SJSA1 (cell line): ENCODE measurements around the gene FMR1NB. TPM values are rescaled to one million over a fixed set of nuclear protein-coding genes. Genes with fewer than 3 reads are reported as not detected.

Experiments used
- DNase-seq, 2 experiments: peaks; one replicate each; pipeline ENCODE4 v3.0.0-alpha.2; 2015 to 2020; ENCODE audit warnings: low spot score in 2 of 2, low read depth in 1 of 2
- H3K27ac ChIP-seq: fragments of 250-450 bp; sonication (Bioruptor Pico); 2 replicates; pipeline ENCODE4 v1.5.1; 2020; ENCODE audit warnings: mild to moderate bottlenecking, moderate library complexity
- H3K27me3 ChIP-seq: fragments of 250-450 bp; sonication (Bioruptor Pico); replicated peaks from 2 replicates; pipeline ENCODE4 v1.5.1; 2020; ENCODE audit warnings: mild to moderate bottlenecking, moderate library complexity
- H3K36me3 ChIP-seq: fragments of 250-450 bp; sonication (Bioruptor Pico); 2 replicates; pipeline ENCODE4 v1.5.1; 2020; ENCODE audit warnings: mild to moderate bottlenecking
- H3K4me1 ChIP-seq: fragments of 250-450 bp; sonication (Bioruptor Pico); replicated peaks from 2 replicates; pipeline ENCODE4 v1.6.1; 2021; ENCODE audit warnings: mild to moderate bottlenecking
- H3K4me3 ChIP-seq: fragments of 250-450 bp; sonication (Bioruptor Pico); 2 replicates; pipeline ENCODE4 v1.5.1; 2020; ENCODE audit warnings: mild to moderate bottlenecking
- H3K9me3 ChIP-seq: fragments of 250-450 bp; sonication (Bioruptor Pico); replicated peaks from 2 replicates; pipeline ENCODE4 v1.5.1; 2020; ENCODE audit warnings: mild to moderate bottlenecking
- total RNA-seq: library from RNA; depleted of rRNA; stranded (reverse); fragments of >200 nt; shearing (Covaris generic); gene quantifications from 2 replicates; pipeline ENCODE4 v1.2.3, GENCODE V29; 2014; rRNA removed

Gene FMR1NB, protein sequence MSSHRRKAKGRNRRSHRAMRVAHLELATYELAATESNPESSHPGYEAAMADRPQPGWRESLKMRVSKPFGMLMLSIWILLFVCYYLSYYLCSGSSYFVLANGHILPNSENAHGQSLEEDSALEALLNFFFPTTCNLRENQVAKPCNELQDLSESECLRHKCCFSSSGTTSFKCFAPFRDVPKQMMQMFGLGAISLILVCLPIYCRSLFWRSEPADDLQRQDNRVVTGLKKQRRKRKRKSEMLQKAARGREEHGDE
- total RNA-seq, result not detected in 2 replicates

DNA sequence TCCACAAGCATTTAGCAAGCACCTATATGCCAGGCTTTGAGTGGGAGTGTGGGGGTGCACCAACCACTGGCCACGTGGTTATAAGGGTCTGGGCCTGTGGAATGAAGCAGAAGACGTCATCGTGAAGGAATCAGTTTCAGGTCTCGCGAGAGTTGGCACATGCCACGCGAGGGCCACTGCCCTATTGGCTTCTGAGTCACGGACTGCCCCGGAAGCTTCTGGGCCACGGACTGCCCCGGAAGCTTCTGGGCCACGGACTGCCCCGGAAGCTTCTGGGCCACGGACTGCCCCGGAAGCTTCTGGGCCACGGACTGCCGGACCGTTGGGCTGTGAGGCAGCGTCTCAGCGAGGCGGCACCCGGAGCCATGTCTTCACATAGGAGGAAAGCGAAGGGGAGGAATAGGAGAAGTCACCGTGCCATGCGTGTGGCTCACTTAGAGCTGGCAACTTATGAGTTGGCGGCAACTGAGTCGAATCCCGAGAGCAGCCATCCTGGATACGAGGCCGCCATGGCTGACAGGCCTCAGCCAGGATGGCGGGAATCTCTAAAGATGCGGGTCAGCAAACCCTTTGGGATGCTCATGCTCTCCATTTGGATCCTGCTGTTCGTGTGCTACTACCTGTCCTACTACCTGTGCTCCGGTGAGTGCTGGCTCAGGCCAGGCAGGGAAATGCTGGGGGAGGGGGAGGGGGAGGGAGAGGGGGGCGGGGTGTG lies at the start of gene FMR1NB:
Gene FMR1NB, plus strand, starts transcription at position 300 of the 715 bp plus-strand sequence. Its CDS starts 66 bp downstream, at position 366.
- Histone ChIP-seq H3K4me1 (no peaks in the 10 kb centered on the region), H3K27me3 (no peaks in the 10 kb centered on the region), H3K27ac (no peak within 1 kb of the TSS), H3K36me3 (no peaks in the 10 kb centered on the region), H3K9me3 (no peaks in the 10 kb centered on the region), H3K4me3 (no peak within 1 kb of the TSS)
- no peak for DNase-seq

DNA sequence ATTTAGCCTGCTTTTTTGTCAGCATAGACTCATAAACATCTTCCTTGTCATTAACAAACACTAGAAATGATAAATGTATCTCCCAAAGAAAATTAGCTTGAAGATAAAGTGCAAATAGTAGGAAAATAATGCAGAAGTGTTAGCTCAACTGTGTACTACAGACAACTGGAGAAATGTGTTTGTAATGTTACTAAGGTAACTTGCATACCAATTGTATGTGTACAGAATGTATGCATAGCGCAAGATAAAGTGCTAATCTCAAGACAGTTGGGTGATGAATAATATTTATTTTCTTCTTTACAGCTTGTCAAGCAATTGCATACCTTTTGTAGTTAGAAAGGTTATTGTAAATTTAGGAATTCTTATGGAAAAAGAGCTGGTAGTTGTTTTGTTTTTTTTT lies 47.3 kb upstream of the FMR1NB start:
- H3K4me3 ChIP-seq, result no peak overlapping the region
- H3K27ac ChIP-seq, result no peak overlapping the region
- H3K27me3 ChIP-seq, result no peaks in the 10 kb centered on the region
- DNase-seq, result no peak
- H3K9me3 ChIP-seq, result no peaks in the 10 kb centered on the region
- peaks cover 10% of the 10 kb centered on the region; the same call in 1 of the 2 replicates for H3K36me3 ChIP-seq
- H3K4me1 ChIP-seq, result no peaks in the 10 kb centered on the region

DNA sequence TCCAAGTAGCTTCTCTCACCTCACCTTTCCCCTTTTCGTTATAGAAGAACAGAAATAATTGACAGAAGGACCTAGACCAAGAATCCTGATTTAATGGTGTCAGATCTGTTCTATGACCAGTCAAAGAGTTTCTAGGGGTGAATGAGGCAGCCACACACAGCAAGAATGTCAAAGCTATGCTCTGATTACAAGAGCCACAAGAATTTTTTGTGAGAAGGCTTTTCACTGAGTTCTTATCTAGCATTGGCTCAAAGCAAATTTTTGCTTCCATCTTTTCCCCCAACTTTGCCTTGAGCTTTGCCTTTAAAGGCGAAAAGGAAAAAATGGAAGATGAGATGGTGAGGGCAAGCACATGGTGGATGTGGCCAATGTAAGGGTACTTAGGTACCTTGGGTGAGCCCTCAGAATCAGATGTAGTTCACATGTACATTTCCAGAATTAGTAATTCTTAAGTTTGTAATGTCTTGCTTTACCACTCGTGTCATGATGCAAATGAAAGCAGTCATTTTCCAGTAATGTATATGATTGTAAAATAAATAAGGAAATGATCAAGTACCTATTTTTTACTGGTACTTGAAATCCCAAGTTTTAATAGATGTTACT lies 45.9 kb upstream of the FMR1NB start:
- Histone ChIP-seq H3K27ac (no peak overlapping the region), H3K36me3 (peaks cover 10% of the 10 kb centered on the region; the same call in 1 of the 2 replicates), H3K4me3 (no peak overlapping the region), H3K27me3 (no peaks in the 10 kb centered on the region), H3K4me1 (no peaks in the 10 kb centered on the region), H3K9me3 (no peaks in the 10 kb centered on the region)
- no peak for DNase-seq

DNA sequence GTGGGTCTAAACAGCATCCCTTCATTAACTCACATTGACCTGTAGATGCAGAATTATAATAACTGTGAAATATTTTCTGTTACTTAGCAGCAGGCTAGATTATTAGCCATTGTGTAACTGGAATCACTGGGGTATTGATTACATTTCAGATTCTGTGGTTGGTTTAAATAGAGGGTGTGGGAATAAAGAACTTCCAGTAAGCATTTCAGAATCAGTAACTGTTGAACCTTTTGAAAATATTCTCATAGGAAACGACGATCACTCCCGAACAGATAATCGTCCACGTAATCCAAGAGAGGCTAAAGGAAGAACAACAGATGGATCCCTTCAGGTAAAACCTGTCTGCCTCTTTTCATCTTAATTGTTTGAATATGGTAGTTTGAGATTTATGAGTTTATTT lies 35.9 kb upstream of the FMR1NB start:
- Histone ChIP-seq H3K9me3 (no peaks in the 10 kb centered on the region), H3K4me1 (no peaks in the 10 kb centered on the region), H3K27me3 (no peaks in the 10 kb centered on the region), H3K36me3 (peaks cover 11% of the 10 kb centered on the region), H3K27ac (no peak overlapping the region), H3K4me3 (no peak overlapping the region)
- no peak for DNase-seq

DNA sequence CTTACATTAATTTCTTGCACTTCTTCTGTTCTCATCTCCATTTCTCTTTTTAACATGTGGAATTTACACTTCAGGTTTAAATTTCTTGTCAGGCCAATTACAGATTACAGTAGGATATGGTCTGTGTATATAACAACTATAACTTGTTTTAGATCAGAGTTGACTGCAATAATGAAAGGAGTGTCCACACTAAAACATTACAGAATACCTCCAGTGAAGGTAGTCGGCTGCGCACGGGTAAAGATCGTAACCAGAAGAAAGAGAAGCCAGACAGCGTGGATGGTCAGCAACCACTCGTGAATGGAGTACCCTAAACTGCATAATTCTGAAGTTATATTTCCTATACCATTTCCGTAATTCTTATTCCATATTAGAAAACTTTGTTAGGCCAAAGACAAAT lies 32.6 kb upstream of the FMR1NB start:
- Histone ChIP-seq H3K27ac (no peak overlapping the region), H3K27me3 (no peaks in the 10 kb centered on the region), H3K9me3 (no peaks in the 10 kb centered on the region), H3K36me3 (peaks cover 4% of the 10 kb centered on the region; the same call in 1 of the 2 replicates), H3K4me1 (no peaks in the 10 kb centered on the region), H3K4me3 (no peak overlapping the region)
- no peak for DNase-seq

DNA sequence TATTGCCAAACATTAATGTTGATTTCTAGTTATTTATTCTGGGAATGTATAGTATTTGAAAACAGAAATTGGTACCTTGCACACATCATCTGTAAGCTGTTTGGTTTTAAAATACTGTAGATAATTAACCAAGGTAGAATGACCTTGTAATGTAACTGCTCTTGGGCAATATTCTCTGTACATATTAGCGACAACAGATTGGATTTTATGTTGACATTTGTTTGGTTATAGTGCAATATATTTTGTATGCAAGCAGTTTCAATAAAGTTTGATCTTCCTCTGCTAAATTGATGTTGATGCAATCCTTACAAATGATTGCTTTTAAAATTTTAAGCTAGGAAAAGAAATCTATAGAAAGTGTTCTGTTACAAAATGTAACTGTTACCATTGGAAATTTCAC lies 30.8 kb upstream of the FMR1NB start:
- H3K27me3 ChIP-seq, result no peaks in the 10 kb centered on the region
- H3K4me3 ChIP-seq, result no peak overlapping the region
- no peak overlapping the region for H3K27ac ChIP-seq
- H3K9me3 ChIP-seq, result no peaks in the 10 kb centered on the region
- no peak for DNase-seq
- peaks cover under 1% of the 10 kb centered on the region; the same call in 1 of the 2 replicates for H3K36me3 ChIP-seq
- no peaks in the 10 kb centered on the region for H3K4me1 ChIP-seq

DNA sequence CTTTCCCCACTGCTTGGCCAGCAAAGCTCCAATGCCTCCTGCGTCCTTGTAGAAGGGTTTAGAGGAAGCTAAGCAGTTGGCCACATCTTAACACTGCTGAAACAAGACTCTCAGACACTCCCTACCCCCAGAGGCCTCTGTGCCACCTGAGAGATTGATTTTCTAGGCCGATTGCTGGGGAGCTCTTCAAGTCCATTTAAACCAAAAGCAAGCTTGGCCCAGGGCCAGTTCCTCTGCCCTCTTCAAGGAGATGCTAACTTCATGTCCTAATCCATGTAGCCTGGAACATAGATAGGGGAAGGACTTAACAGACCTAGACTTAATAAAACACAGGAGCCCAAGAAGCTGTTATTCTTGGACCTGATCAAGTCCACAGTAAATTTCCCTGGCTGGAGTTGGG lies 27.2 kb upstream of the FMR1NB start:
- Histone ChIP-seq H3K27ac (no peak overlapping the region), H3K4me1 (peaks cover 24% of the 10 kb centered on the region), H3K9me3 (no peaks in the 10 kb centered on the region), H3K4me3 (no peak overlapping the region), H3K27me3 (no peaks in the 10 kb centered on the region), H3K36me3 (no peaks in the 10 kb centered on the region)
- no peak for DNase-seq

DNA sequence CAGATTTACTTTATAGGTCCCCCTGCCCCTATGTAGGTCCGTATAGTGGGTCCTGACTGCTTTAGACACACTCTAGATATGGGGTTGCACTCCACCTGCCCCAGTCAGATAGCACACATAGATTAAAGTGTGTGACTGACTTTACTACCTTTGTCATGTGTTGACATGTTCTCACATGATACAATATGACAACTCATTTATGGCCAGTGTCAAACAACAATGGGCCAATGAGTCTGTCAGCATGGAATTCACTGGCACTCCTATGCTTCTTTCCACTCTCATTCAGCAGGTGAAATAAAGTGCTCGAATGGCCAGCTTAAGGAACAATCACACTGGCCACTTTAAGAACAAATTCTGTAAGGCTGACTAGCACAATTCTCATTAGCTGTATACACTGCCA lies 23.8 kb upstream of the FMR1NB start:
- H3K4me3 ChIP-seq, result no peak overlapping the region
- no peak for DNase-seq
- no peaks in the 10 kb centered on the region for H3K36me3 ChIP-seq
- H3K9me3 ChIP-seq, result no peaks in the 10 kb centered on the region
- H3K4me1 ChIP-seq, result peaks cover 24% of the 10 kb centered on the region
- H3K27me3 ChIP-seq, result no peaks in the 10 kb centered on the region
- H3K27ac ChIP-seq, result no peak overlapping the region

DNA sequence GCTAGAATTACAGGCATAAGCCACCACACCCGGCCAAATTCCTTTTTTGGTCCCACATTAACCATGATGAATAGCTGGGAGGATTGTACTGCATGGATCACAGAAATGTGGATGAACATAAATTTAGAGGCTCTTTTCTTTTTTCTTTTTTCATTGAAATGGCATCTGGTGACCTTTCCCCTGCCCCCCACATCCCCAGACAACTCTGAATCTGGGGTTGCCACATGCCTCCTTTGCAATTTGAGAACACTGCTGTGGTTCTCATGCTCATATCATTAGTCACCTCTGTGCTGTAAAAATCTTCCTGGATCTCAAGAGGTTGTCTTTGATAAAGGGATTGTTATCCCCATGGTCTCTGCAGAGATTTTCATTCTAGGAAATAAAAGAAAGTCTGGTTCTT lies 22.8 kb upstream of the FMR1NB start:
- no peaks in the 10 kb centered on the region for H3K27me3 ChIP-seq
- no peaks in the 10 kb centered on the region for H3K36me3 ChIP-seq
- DNase-seq, result peak in 1 of 2 experiments; percentile 5
- no peak overlapping the region for H3K27ac ChIP-seq
- H3K4me1 ChIP-seq, result peaks cover 24% of the 10 kb centered on the region
- H3K4me3 ChIP-seq, result no peak overlapping the region
- H3K9me3 ChIP-seq, result no peaks in the 10 kb centered on the region

DNA sequence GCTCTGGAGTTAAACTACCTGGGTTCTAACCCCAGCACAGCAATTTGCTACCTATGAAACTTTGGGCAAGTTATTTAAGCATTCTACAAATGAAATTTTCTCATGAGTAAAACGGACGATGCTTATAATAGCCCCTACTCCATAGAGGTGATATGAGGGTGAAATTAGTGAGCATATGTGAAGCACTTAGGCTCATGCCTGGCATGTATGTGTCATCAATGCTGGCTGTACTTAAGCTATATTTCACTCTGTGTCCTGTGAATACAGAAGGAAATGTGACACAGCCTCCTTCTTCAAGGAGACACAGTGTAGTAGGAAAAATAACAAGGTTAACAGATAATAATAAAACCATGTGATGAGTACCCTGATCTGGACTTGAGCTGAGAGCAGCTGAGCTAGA lies 20.4 kb upstream of the FMR1NB start:
- peaks cover 24% of the 10 kb centered on the region for H3K4me1 ChIP-seq
- no peak overlapping the region for H3K27ac ChIP-seq
- no peaks in the 10 kb centered on the region for H3K27me3 ChIP-seq
- no peak overlapping the region for H3K4me3 ChIP-seq
- no peak for DNase-seq
- no peaks in the 10 kb centered on the region for H3K36me3 ChIP-seq
- H3K9me3 ChIP-seq, result no peaks in the 10 kb centered on the region

DNA sequence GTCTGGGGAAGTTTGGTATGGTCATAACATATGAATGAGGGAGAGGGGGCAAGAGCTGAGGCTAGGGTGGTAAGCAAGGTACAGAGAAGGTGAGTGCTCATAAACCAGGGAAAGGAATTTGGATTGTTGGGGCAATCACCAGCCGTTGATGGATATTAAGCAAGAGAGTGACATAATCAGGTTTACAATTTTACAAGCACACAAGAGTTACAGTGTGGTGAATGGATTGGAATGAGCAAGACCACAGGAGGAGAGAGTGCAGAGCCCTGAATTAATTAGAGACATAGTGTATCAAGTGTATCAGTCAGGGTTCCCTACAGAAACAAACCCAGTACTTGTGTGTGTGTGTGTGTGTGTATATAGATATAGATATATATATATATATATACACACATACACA lies 18.7 kb upstream of the FMR1NB start:
- no peaks in the 10 kb centered on the region for H3K27me3 ChIP-seq
- no peaks in the 10 kb centered on the region for H3K36me3 ChIP-seq
- no peaks in the 10 kb centered on the region for H3K9me3 ChIP-seq
- DNase-seq, result no peak
- no peak overlapping the region for H3K27ac ChIP-seq
- H3K4me3 ChIP-seq, result no peak overlapping the region
- peaks cover 11% of the 10 kb centered on the region for H3K4me1 ChIP-seq

DNA sequence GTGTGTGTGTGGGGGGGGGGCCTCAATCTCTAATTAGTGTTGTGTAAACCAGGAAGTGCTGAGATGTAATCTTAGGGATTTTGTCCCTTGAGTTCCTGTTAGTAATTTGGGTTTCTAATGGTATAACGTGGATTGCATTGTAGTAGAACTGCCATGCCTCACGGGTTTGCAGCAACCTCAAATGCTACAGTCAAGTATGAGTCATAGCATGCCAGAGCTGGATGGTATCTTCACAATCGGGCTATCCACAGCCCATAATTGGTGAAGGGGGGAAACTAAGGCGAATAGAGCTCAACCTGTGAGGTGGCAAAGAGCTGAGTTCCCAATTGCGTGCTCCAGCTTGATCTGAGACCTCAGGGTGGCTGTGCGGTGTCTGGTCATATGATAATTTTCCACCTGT lies 2.2 kb upstream of the FMR1NB start:
- H3K9me3 ChIP-seq, result no peaks in the 10 kb centered on the region
- no peaks in the 10 kb centered on the region for H3K27me3 ChIP-seq
- no peak overlapping the region for H3K4me3 ChIP-seq
- H3K27ac ChIP-seq, result no peak overlapping the region
- no peaks in the 10 kb centered on the region for H3K4me1 ChIP-seq
- H3K36me3 ChIP-seq, result no peaks in the 10 kb centered on the region
- no peak for DNase-seq

DNA sequence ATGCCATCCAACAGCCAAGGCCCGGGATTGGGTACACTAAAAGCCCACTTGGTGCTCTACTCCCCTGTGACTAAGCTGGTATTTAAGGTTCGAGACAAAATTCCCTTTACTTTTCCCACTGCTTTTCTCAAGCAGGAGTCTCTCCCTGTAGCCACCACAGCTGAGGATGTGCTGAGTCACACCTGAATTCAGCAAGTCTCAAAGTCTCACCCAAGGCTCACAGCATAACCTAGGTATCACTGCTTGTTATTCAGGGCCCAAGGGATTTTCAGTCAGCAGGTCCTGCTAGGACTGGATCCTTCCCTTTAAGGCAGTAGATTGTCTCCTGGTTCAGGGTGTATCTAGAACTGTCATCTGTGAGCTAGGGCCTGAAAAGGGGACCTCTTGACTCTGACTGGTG lies 39.2 kb downstream of the FMR1NB start:
- H3K27ac ChIP-seq, result no peak overlapping the region
- DNase-seq, result no peak
- no peaks in the 10 kb centered on the region for H3K36me3 ChIP-seq
- no peaks in the 10 kb centered on the region for H3K9me3 ChIP-seq
- H3K27me3 ChIP-seq, result no peaks in the 10 kb centered on the region
- no peaks in the 10 kb centered on the region for H3K4me1 ChIP-seq
- no peak overlapping the region for H3K4me3 ChIP-seq

DNA sequence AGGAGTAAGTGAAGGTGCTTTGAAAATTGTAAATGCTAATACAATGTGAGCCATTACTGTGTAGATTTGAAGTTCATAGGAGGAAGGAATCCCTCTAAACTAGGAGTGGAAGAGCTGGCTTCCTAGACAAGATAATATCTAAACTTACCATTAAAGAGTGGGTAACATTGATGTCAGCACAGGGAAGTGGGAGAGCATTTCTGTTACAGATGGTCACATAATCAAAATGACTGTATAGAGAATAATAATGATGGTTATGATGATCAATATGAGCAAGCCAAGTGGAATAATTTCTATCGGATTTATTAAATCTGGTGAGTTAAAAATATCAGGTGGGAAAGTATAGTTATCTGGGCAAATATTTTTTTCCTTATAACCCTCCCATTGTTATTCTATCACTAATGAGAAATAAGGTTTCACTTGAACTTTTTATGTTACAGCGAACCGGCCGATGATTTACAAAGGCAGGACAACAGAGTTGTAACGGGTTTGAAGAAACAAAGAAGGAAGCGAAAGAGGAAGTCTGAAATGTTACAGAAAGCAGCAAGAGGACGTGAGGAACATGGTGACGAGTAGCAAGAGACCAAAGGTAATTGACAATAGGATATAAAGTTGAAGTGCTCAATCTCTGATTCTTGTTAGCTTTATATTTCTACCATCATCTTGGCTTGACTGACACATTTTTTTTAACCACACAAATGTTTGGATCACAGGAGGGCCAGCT lies 43.5 kb downstream of the FMR1NB start:
- no peaks in the 10 kb centered on the region for H3K9me3 ChIP-seq
- H3K4me1 ChIP-seq, result no peaks in the 10 kb centered on the region
- no peaks in the 10 kb centered on the region for H3K27me3 ChIP-seq
- H3K27ac ChIP-seq, result no peak overlapping the region
- no peak for DNase-seq
- H3K36me3 ChIP-seq, result no peaks in the 10 kb centered on the region
- H3K4me3 ChIP-seq, result no peak overlapping the region
